Measurements from ENCODE around the gene PCDH8. TPM values are rescaled to one million over a fixed set of nuclear protein-coding genes. Genes with fewer than 3 reads are reported as not detected.

PCDH8 gene
- total and polyA plus RNA-seq, 2 of the 13 experiments (the other 11 are each of a cell fraction or from before 2014, with no cell fraction given) = not detected

GRCh38 chr13:52797176-52797575 lies 51.3 kb downstream of the PCDH8 start (continued):
- TF ChIP-seq HNF4G (IDR thresholded peaks at IDR 0.05; ENCODE audit: borderline replicate concordance, low read depth, low read length) = no peak
- no peak for TF ChIP-seq HNF4G (CRISPR knock-in tag; IDR thresholded peaks at IDR 0.05; ENCODE audit: borderline replicate concordance, low read depth)
- no peak for TF ChIP-seq SKIL (CRISPR knock-in tag; IDR thresholded peaks at IDR 0.05; ENCODE audit: borderline replicate concordance)
- no peak for TF ChIP-seq BCLAF1 (IDR thresholded peaks at IDR 0.05)
- TF ChIP-seq ZMAT5 (CRISPR knock-in tag; IDR thresholded peaks at IDR 0.05; ENCODE audit: borderline replicate concordance, low read depth) = no peak
- no peak for TF ChIP-seq ZMYM2 (CRISPR knock-in tag; IDR thresholded peaks at IDR 0.05)
- TF ChIP-seq ZNF770 (CRISPR knock-in tag; IDR thresholded peaks at IDR 0.05) = no peak
- TF ChIP-seq PLSCR1 (CRISPR knock-in tag; IDR thresholded peaks at IDR 0.05; ENCODE audit: borderline replicate concordance) = no peak
- TF ChIP-seq TEAD2 (CRISPR knock-in tag; IDR thresholded peaks at IDR 0.05) = no peak
- no peak for TF ChIP-seq PCBP2 (optimal IDR thresholded peaks at IDR 0.05; ENCODE audit: low read depth, low read length, poor library complexity, severe bottlenecking)
- no peak for TF ChIP-seq ZIK1 (CRISPR knock-in tag; IDR thresholded peaks at IDR 0.05; ENCODE audit: borderline replicate concordance, low read depth)
